GM10248 (cell line): ENCODE results near the gene DSCAM.

Experiments used
- CTCF ChIA-PET: fragments of 300-600 bp; sonication (Branson Sonifier 250); formaldehyde crosslinking; extraction: SDS; loops from one replicate; lab custom pipeline; 2021; ENCODE audit warnings: antibody characterized with exemption; lab: Yijun Ruan, JAX
- POLR2A ChIA-PET: fragments of 350-650 bp; sonication (Branson Sonifier 250); formaldehyde crosslinking; extraction: SDS; loops from one replicate; lab custom pipeline; 2020; ENCODE audit warnings: antibody characterized with exemption; lab: Yijun Ruan, JAX
- DNase-seq: peaks from one replicate; pipeline ENCODE4 v3.0.0; 2012; ENCODE audit errors: extremely low spot score
- TF ChIP-seq, protein P1 (sequence below): IDR thresholded peaks from 2 replicates; pipeline ENCODE4 v1.5.1; 2012; ENCODE audit warnings: mild to moderate bottlenecking, low read depth; ENCODE audit errors: extremely low read depth, missing control alignments, control extremely low read depth

Gene DSCAM

GRCh38 chr21:40678681-40679284, 168.2 kb downstream of the DSCAM start:
- ChIA-PET CTCF (interaction anchor here (0.8 kb wide), 1 partner anchor 16 kb away, joined by 4 read pairs; no protein-coding TSS in a partner anchor), POLR2A (no interaction called here)
- TF ChIP-seq, protein P1, sequence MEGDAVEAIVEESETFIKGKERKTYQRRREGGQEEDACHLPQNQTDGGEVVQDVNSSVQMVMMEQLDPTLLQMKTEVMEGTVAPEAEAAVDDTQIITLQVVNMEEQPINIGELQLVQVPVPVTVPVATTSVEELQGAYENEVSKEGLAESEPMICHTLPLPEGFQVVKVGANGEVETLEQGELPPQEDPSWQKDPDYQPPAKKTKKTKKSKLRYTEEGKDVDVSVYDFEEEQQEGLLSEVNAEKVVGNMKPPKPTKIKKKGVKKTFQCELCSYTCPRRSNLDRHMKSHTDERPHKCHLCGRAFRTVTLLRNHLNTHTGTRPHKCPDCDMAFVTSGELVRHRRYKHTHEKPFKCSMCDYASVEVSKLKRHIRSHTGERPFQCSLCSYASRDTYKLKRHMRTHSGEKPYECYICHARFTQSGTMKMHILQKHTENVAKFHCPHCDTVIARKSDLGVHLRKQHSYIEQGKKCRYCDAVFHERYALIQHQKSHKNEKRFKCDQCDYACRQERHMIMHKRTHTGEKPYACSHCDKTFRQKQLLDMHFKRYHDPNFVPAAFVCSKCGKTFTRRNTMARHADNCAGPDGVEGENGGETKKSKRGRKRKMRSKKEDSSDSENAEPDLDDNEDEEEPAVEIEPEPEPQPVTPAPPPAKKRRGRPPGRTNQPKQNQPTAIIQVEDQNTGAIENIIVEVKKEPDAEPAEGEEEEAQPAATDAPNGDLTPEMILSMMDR: no peak
- no peak for DNase-seq

DNA sequence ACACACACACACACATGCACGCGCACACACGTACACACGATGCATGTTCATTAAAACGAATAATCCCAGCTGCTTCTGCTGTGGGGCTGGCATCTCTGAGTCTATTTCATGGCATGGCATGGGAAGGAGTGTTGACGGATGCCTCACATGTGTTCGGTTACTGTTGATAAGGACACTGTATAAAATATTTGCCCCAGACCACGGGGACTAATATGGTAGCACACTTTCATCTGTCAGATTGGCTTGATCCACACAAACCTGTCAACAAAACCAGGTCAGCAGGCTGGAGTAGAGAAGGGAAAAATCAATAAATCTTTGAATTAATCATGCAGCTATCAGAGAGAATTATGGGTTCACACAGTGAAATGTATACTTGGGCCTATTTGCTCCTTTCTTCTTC, 171.9 kb downstream of the DSCAM start:
- ChIA-PET CTCF (interaction anchor here (0.9 kb wide), 1 partner anchor 13 kb away, joined by 3 read pairs; no protein-coding TSS in a partner anchor), POLR2A (no interaction called here)
- DNase-seq: no peak
- TF ChIP-seq, protein P1: no peak

- TF ChIP-seq, protein P1: no peak
- no peak for DNase-seq
- ChIA-PET POLR2A (no interaction called here), CTCF (no interaction called here)
These were observed 174.4 kb downstream of the DSCAM start for GRCh38 chr21:40672602-40673001.

GRCh38 chr21:40671716-40672115, 175.2 kb downstream of the DSCAM start:
- CTCF ChIA-PET: no interaction called here
- TF ChIP-seq, protein P1: no peak
- DNase-seq: no peak
- POLR2A ChIA-PET: no interaction called here

GRCh38 chr21:40668555-40669275, 178.2 kb downstream of the DSCAM start:
- TF ChIP-seq, protein P1: no peak
- POLR2A ChIA-PET: no interaction called here
- CTCF ChIA-PET: interaction anchor here (1.0 kb wide), 1 partner anchor 20 kb away, joined by 3 read pairs; no protein-coding TSS in a partner anchor
- no peak for DNase-seq

- ChIA-PET CTCF (no interaction called here), POLR2A (no interaction called here)
- DNase-seq: no peak
- TF ChIP-seq, protein P1: no peak
These were observed 179.0 kb downstream of the DSCAM start for GRCh38 chr21:40667967-40668366.
